ENCODE data around the gene MICALL1.
A peak's percentile ranks its signal among the peaks of the same experiment; 100 is the strongest.

MICALL1 gene

GRCh38 chr22:37905534-37906363, at the start of gene MICALL1:
Gene MICALL1 (plus strand): TSS chr22:37906297. CDS start chr22:37906423, 126 bp downstream.
- DNase-seq, result no peak

GRCh38 chr22:37860796-37861421, 45.2 kb upstream of the MICALL1 start:
- no peak for DNase-seq

- no peak for DNase-seq
Measured at GRCh38 chr22:37862570-37863325, 43.3 kb upstream of the MICALL1 start.

- no peak for DNase-seq
Measured at GRCh38 chr22:37865510-37865909, 40.6 kb upstream of the MICALL1 start.

GRCh38 chr22:37870273-37870672, 35.8 kb upstream of the MICALL1 start:
- peak; percentile 26 for DNase-seq

GRCh38 chr22:37880668-37881440, 25.2 kb upstream of the MICALL1 start:
- no peak for DNase-seq

GRCh38 chr22:37884420-37884819, 21.7 kb upstream of the MICALL1 start:
- DNase-seq, result no peak

- DNase-seq, result no peak
Measured at GRCh38 chr22:37887584-37888378, 18.3 kb upstream of the MICALL1 start.

- no peak for DNase-seq
Measured at GRCh38 chr22:37891926-37892325, 14.2 kb upstream of the MICALL1 start.

- no peak for DNase-seq
Measured at GRCh38 chr22:37892566-37893335, 13.3 kb upstream of the MICALL1 start.

GRCh38 chr22:37893583-37893983, 12.5 kb upstream of the MICALL1 start:
- no peak for DNase-seq

- no peak for DNase-seq
Measured at GRCh38 chr22:37894939-37895670, 11.0 kb upstream of the MICALL1 start.

GRCh38 chr22:37896181-37896592, 9.9 kb upstream of the MICALL1 start:
- no peak for DNase-seq

- DNase-seq, result no peak
Measured at GRCh38 chr22:37896939-37897338, 9.2 kb upstream of the MICALL1 start.

GRCh38 chr22:37897807-37898206, 8.3 kb upstream of the MICALL1 start:
- DNase-seq, result no peak

GRCh38 chr22:37898441-37899181, 7.5 kb upstream of the MICALL1 start:
- no peak for DNase-seq

GRCh38 chr22:37904572-37905533, 1.2 kb upstream of the MICALL1 start:
- no peak for DNase-seq

- DNase-seq, result no peak
Measured at GRCh38 chr22:37906364-37907008, 389 bp downstream of the MICALL1 start.
